ENCODE measurements around the gene ROBO2.

The ROBO2 gene

GRCh38 chr3:77602722-77603121 is 562.8 kb downstream of the ROBO2 start:
- no peak for DNase-seq

- no peak for DNase-seq
Observed at GRCh38 chr3:77605308-77605707, 565.4 kb downstream of the ROBO2 start.

GRCh38 chr3:77605865-77606264 is 566.0 kb downstream of the ROBO2 start:
- no peak for DNase-seq

- DNase-seq: no peak
Observed at GRCh38 chr3:77606372-77606771, 566.5 kb downstream of the ROBO2 start.

GRCh38 chr3:77618686-77619085 is 578.8 kb downstream of the ROBO2 start:
- DNase-seq: no peak

- DNase-seq: no peak
Observed at GRCh38 chr3:77620009-77620408, 580.1 kb downstream of the ROBO2 start.

DNA sequence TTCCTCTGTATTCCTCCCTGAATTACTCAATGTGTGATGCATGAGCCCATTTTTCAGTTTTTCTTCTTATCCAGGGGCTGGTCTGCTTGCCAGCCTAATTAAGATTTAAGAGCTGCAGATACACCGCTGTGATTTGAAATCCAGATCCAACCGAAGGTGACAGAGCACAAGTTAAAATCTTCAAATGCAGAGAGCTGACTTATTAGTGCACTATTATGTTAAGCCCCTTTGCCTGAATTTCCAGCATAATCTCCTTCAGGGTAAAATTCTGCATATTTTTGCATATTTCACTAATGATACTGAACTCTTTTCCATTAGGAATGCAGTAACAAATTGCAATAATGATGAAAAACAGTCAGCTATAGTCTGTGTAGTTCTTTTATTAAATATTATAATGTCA is 583.6 kb downstream of the ROBO2 start:
- no peak for DNase-seq

GRCh38 chr3:77626157-77626556 is 586.3 kb downstream of the ROBO2 start:
- DNase-seq: no peak

GRCh38 chr3:77648214-77648613 is 608.3 kb downstream of the ROBO2 start:
- no peak for DNase-seq

DNA sequence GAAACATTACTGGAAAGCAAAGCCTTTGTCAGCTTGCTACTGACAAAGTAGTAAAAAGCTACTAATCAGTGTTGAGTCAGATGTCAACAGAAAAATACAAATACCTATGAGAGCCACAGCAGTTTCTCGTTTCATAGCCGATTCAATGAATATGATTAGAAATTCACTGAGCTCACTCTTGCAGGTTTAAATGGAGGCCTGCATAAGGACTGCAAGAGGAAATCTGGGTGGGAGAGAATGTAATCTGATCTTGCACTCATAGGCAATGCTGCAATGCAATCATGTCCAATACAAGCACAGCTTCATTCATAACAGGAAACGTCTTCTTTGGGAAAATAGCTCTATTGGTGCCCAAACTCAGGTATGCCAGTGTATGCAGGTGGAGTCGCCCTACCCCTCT is 608.8 kb downstream of the ROBO2 start:
- no peak for DNase-seq

DNA sequence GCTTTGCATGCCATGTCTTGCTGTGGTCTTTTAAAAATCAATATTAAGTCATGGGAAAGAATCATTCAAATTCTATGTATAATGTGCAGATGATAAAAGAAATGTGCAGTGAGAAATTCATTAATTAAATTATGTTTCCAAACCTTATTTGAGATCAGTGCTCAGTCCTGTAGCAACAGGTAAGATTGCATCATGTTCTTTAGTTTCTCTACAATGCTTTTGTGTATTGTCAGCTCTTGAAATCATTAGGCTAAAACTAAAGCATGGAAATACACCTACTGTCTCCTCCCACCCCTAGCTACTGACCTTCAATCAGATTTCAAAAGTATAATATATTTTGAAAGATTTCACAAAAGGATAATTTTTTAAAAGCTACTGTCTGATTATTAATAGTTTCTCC is 612.7 kb downstream of the ROBO2 start:
- no peak for DNase-seq

- DNase-seq: no peak
Observed at GRCh38 chr3:77655396-77655795, 615.5 kb downstream of the ROBO2 start.

DNA sequence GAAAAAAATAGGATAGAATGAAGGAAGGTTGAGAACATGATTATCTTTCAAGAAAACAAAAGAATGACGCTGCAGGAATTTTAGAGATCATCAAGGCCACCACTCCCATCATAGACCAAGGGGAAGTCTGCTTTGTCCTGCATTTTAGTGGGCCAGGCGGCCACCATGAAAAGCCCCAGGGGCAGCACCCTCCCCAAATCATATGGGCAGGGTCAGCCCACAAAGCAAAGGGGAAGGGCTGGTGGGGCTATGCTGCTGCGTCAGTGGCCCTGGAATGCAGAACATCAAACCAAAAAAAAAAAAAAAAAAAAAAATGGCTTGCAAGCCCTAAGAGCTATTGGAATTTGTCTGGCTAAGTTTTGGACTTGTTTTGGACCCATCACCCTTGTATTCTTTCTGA is 620.8 kb downstream of the ROBO2 start:
- no peak for DNase-seq

- no peak for DNase-seq
Observed at GRCh38 chr3:77667901-77668300, 628.0 kb downstream of the ROBO2 start.

- DNase-seq: no peak
Observed at GRCh38 chr3:77668376-77668775, 628.5 kb downstream of the ROBO2 start.

- no peak for DNase-seq
Observed at GRCh38 chr3:77672016-77672415, 632.1 kb downstream of the ROBO2 start.

- no peak for DNase-seq
Observed at GRCh38 chr3:77682162-77682561, 642.3 kb downstream of the ROBO2 start.

DNA sequence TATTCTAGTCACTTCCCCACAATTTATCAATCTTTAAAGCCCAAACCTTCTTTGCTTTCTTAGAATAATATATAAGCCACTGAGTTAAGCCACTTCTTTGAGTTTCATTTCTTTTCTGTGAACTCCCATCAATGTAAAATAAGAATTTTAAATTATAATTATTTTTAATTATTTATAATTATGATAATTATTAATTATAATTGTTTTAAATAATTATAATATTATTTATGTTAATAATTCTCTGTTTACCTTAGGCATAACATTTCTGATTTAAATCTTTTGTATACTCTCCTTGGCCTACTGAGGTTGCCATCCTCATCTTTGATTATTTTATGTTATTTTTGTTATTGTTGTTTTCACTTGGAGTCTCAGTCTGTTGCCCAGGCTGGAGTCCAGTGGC is 644.2 kb downstream of the ROBO2 start:
- DNase-seq: no peak

- DNase-seq: no peak
Observed at GRCh38 chr3:77685713-77686112, 645.8 kb downstream of the ROBO2 start.

DNA sequence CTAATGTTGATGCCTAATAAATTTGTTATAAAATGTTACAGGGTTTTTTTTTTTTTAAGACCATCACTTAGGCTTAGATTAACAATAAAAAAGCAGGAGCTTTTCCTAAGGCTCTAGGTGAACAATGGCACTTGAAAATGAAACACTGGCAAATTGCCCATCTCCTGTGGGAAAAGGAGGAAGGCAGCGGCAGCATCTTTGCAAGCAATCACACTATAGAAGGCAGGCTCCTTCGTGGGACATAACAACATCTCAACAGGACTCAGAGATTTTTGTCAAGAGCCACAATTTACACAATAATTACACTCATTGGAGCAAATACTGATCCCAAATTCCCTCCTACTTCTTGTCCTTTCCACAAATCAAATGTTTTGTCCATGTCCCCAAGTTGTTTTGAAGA is 646.7 kb downstream of the ROBO2 start:
- DNase-seq: no peak

- no peak for DNase-seq
Observed at GRCh38 chr3:77687545-77687944, 647.6 kb downstream of the ROBO2 start.

GRCh38 chr3:77690284-77690845 is 650.5 kb downstream of the ROBO2 start:
- no peak for DNase-seq

GRCh38 chr3:77693147-77693546 is 653.2 kb downstream of the ROBO2 start:
- DNase-seq: no peak

DNA sequence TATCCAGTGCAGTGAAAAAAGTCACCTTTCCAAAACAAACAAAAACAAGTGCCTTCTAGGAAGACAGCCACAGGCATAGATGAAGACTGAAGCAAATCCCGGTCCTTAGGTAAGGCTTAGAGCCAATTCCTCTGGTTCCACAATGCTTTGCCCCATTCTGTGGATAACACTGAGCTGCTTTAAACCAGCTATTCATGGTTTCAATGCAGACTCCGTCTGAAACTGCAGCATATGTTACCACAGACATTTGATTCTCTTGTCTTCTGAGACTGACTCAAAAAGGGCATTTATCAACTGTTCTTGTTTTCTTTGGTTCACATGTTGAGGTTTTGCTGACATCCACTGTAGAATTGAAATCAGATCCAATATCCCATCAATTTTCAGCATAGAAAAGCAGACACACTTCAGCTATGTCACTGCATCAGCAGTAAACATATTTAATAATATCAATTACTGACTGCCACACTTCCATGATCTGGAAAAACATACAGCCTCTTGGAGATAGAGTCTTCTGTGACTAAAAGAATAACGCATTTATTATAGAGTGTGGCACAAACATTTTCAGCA is 659.3 kb downstream of the ROBO2 start:
- DNase-seq: no peak

All from cortex of kidney (tissue), 1 donor.